ENCODE data around the gene SYPL2. TPM values are rescaled to one million over a fixed set of nuclear protein-coding genes. Genes with fewer than 3 reads are reported as not detected.

The SYPL2 gene
- total and polyA plus RNA-seq, 2 of the 8 experiments (the other 6 are each of a cell fraction or from before 2014, with no cell fraction given), result 1.5 TPM

DNA sequence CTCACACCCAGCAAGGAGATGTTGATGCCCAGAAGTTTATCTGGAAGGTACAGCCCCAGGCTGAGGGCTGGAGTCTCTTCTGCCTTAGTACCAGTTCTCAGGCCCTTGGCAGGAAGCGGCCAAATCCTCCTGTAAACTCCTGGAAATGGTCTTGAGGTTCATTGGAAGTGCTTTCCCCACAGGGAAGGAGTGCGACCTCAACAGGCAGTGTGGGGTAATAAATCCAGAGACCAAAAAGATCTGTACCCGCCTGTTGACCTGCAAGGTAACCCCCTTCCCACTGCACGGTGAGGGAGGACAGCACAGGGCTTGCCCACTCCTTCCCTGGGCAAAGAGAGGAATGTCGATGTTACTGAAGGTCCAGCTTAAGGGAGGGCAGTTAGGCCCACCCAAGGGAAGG, 21.9 kb downstream of the SYPL2 start (continued):
- no peak for TF ChIP-seq HDAC6 (IDR thresholded peaks at IDR 0.05; ENCODE audit: low read depth, low read length)
